Uterus (tissue), 2 donors: Measurements from ENCODE around the gene PSG3.
"Not testable (repeated sequence)": the region's sequence is repeated elsewhere in the genome, so short reads cannot be mapped to it uniquely, and the experiment has no call there.

ENCODE experiments used
- CTCF ChIP-seq, 4 experiments: fragments of 200-600 bp in 2 of 4; fragments of 450-650 bp in 2 of 4; sonication (generic) in 2 of 4; IDR thresholded peaks; one replicate each; pipeline ENCODE4 v1.5.1; 2016 to 2019; ENCODE audit warnings: antibody characterized with exemption in 4 of 4, mild to moderate bottlenecking in 2 of 4, moderate library complexity in 1 of 4
- POLR2A ChIP-seq, 2 donors: fragments of 450-650 bp; IDR thresholded peaks; one replicate each; pipeline ENCODE4 v1.6.1; 2016; ENCODE audit warnings: antibody characterized with exemption in 2 of 2, mild to moderate bottlenecking in 1 of 2, moderate library complexity in 1 of 2

- not testable (repeated sequence) for TF ChIP-seq CTCF, POLR2A (IDR thresholded peaks at IDR 0.05)
Measured at GRCh38 chr19:42766871-42767270, 26.6 kb upstream of the PSG3 start.
